ENCODE results near the gene ID1. TPM values are rescaled to one million over a fixed set of nuclear protein-coding genes. Genes with fewer than 3 reads are reported as not detected.

The ID1 gene
- total and polyA plus RNA-seq, 2 of the 13 experiments (the other 11 are each of a cell fraction or from before 2014, with no cell fraction given), result 320 to 419 TPM

DNA sequence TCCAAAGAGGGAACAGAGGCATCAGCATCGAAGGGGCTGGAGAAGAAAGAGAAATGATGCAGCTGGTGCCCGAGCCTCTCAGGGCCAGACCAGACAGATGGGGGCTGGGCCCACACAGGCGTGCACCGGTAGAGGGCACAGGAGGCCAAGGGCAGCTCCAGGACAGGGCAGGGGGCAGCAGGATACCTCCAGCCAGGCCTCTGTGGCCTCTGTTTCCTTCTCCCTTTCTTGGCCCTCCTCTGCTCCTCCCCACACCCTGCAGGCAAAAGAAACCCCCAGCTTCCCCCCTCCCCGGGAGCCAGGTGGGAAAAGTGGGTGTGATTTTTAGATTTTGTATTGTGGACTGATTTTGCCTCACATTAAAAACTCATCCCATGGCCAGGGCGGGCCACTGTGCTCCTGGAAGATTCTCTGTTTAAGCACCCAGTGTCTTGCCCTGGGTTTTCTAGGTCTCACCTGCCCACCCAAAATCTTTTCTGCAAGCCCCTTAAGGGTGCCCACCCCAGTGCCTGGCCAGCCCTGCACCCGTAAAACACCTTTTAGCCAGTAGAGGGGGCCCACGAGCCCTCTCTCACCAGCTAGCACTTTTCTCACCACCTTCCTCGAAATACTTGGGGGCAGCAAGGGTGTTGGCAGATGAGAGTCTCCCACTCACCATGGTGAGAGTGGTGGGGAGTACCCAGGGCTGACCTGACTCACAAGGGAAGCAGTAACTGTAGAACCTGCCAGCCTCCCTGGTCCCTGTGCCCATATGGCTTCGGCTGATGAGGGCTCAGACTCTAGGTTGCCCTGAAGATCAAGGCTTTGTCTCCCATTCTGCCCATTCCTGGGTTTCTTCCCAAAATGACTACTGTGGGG lies 35.7 kb upstream of the ID1 start (continued):
- TF ChIP-seq, protein P1, sequence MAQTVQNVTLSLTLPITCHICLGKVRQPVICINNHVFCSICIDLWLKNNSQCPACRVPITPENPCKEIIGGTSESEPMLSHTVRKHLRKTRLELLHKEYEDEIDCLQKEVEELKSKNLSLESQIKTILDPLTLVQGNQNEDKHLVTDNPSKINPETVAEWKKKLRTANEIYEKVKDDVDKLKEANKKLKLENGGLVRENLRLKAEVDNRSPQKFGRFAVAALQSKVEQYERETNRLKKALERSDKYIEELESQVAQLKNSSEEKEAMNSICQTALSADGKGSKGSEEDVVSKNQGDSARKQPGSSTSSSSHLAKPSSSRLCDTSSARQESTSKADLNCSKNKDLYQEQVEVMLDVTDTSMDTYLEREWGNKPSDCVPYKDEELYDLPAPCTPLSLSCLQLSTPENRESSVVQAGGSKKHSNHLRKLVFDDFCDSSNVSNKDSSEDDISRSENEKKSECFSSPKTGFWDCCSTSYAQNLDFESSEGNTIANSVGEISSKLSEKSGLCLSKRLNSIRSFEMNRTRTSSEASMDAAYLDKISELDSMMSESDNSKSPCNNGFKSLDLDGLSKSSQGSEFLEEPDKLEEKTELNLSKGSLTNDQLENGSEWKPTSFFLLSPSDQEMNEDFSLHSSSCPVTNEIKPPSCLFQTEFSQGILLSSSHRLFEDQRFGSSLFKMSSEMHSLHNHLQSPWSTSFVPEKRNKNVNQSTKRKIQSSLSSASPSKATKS (CRISPR knock-in tag; IDR thresholded peaks at IDR 0.05), result no peak
- TF ChIP-seq, protein P2, sequence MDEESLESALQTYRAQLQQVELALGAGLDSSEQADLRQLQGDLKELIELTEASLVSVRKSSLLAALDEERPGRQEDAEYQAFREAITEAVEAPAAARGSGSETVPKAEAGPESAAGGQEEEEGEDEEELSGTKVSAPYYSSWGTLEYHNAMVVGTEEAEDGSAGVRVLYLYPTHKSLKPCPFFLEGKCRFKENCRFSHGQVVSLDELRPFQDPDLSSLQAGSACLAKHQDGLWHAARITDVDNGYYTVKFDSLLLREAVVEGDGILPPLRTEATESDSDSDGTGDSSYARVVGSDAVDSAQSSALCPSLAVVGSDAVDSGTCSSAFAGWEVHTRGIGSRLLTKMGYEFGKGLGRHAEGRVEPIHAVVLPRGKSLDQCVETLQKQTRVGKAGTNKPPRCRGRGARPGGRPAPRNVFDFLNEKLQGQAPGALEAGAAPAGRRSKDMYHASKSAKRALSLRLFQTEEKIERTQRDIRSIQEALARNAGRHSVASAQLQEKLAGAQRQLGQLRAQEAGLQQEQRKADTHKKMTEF (CRISPR knock-in tag; IDR thresholded peaks at IDR 0.05), result no peak; the same call in 1 of the 2 replicates
- TF ChIP-seq SP4 (CRISPR knock-in tag; IDR thresholded peaks at IDR 0.05), result no peak; the same call in none of the 2 replicates
- no peak for TF ChIP-seq GLI4 (CRISPR knock-in tag; IDR thresholded peaks at IDR 0.05; ENCODE audit: borderline replicate concordance)
- TF ChIP-seq ZNF350 (CRISPR knock-in tag; IDR thresholded peaks at IDR 0.05; ENCODE audit: borderline replicate concordance, low read depth), result peak; percentile 38; the same call in 1 of the 2 replicates
- TF ChIP-seq FOSL2 (CRISPR knock-in tag; IDR thresholded peaks at IDR 0.05), result peak; percentile 52
- TF ChIP-seq CBX2 (IDR thresholded peaks at IDR 0.05; ENCODE audit: low read depth, low read length), result no peak
- no peak; the same call in 1 of the 2 replicates for TF ChIP-seq CBX2 (CRISPR knock-in tag; IDR thresholded peaks at IDR 0.05; ENCODE audit: low read depth)
- TF ChIP-seq MYC (CRISPR knock-in tag; IDR thresholded peaks at IDR 0.05; ENCODE audit: borderline replicate concordance), result peak; percentile 56
- 0 out of 2 replicates have a peak, but pooled peaks have one; percentile 12 for TF ChIP-seq GFI1 (CRISPR knock-in tag; IDR thresholded peaks at IDR 0.05; ENCODE audit: borderline replicate concordance)
- TF ChIP-seq, protein P3, sequence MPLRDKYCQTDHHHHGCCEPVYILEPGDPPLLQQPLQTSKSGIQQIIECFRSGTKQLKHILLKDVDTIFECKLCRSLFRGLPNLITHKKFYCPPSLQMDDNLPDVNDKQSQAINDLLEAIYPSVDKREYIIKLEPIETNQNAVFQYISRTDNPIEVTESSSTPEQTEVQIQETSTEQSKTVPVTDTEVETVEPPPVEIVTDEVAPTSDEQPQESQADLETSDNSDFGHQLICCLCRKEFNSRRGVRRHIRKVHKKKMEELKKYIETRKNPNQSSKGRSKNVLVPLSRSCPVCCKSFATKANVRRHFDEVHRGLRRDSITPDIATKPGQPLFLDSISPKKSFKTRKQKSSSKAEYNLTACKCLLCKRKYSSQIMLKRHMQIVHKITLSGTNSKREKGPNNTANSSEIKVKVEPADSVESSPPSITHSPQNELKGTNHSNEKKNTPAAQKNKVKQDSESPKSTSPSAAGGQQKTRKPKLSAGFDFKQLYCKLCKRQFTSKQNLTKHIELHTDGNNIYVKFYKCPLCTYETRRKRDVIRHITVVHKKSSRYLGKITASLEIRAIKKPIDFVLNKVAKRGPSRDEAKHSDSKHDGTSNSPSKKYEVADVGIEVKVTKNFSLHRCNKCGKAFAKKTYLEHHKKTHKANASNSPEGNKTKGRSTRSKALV (CRISPR knock-in tag; IDR thresholded peaks at IDR 0.05), result peak; percentile 70; the same call in 1 of the 2 replicates
- TF ChIP-seq GMEB2 (CRISPR knock-in tag; IDR thresholded peaks at IDR 0.05; ENCODE audit: low read depth), result no peak
- TF ChIP-seq ERF (CRISPR knock-in tag; IDR thresholded peaks at IDR 0.05), result peak; percentile 68; the same call in 1 of the 2 replicates
- TF ChIP-seq SATB2 (CRISPR knock-in tag; IDR thresholded peaks at IDR 0.05), result no peak
- peak; percentile 67; the same call in 1 of the 2 replicates for TF ChIP-seq HOXD1 (CRISPR knock-in tag; IDR thresholded peaks at IDR 0.05)
- TF ChIP-seq, protein P4, sequence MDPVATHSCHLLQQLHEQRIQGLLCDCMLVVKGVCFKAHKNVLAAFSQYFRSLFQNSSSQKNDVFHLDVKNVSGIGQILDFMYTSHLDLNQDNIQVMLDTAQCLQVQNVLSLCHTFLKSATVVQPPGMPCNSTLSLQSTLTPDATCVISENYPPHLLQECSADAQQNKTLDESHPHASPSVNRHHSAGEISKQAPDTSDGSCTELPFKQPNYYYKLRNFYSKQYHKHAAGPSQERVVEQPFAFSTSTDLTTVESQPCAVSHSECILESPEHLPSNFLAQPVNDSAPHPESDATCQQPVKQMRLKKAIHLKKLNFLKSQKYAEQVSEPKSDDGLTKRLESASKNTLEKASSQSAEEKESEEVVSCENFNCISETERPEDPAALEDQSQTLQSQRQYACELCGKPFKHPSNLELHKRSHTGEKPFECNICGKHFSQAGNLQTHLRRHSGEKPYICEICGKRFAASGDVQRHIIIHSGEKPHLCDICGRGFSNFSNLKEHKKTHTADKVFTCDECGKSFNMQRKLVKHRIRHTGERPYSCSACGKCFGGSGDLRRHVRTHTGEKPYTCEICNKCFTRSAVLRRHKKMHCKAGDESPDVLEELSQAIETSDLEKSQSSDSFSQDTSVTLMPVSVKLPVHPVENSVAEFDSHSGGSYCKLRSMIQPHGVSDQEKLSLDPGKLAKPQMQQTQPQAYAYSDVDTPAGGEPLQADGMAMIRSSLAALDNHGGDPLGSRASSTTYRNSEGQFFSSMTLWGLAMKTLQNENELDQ (CRISPR knock-in tag; IDR thresholded peaks at IDR 0.05; ENCODE audit: borderline replicate concordance), result 0 out of 2 replicates have a peak, but pooled peaks have one; percentile 11
- TF ChIP-seq XRCC5 (optimal IDR thresholded peaks at IDR 0.05; ENCODE audit: low read length), result peak; percentile 77
- no peak for TF ChIP-seq KLF6 (CRISPR knock-in tag; IDR thresholded peaks at IDR 0.05)
- no peak for TF ChIP-seq ZNF883 (CRISPR knock-in tag; IDR thresholded peaks at IDR 0.05; ENCODE audit: not compliant biosample characterization)

Data from HepG2 (cell line).